ENCODE measurements around the gene FRMD4A. TPM values are rescaled to one million over a fixed set of nuclear protein-coding genes. Genes with fewer than 3 reads are reported as not detected.
"Not testable (repeated sequence)": the region's sequence is repeated elsewhere in the genome, so short reads cannot be mapped to it uniquely, and the experiment has no call there.

The FRMD4A gene
- total and polyA plus RNA-seq, 2 experiments from 2014 or later = 5.4 to 10.3 TPM

DNA sequence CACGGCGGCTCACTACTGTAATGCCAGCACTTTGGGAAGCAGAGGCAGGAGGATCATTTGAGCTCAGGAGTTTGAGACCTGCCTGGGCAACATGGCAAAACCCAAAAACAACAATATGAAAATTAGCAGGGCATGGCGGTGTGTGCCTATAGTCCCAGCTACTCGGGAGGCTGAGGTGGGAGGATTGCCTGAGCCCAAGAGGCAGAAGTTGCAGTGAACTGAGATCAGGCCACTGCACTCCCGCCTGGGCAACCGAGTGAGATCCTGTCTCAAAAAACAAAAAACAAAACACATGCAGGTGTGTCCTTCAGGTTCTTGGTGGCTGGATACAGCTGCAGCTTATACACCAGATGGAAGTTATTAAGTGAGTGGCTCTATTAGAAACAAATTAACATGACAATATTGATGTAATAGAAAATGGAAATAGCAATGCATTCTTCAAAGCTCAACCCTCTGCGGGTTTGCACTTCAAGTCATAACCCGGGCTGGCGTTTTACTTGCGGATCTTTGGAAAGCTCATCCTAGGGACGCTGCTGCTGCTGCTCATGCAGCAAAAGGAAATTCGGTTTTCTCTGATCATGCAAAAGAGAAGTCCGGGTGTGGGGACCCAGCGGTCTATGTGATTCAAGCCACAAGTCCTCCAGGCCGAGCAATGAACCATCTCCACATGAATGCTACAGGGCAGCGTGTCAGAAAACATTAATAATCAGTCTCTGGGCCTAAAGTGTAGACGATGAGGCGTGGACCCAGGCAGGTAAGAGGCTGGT lies 462.0 kb downstream of the FRMD4A start:
- Histone ChIP-seq H3K9me2 (replicated peaks; ENCODE audit: insufficient read depth) (no peaks in the 10 kb centered on the region), H3K4me2 (no peak overlapping the region), H3K79me2 (no peaks in the 10 kb centered on the region), H3K4me3 (no peak overlapping the region), H4K20me1 (ENCODE audit: insufficient read depth, poor library complexity, severe bottlenecking) (no peaks in the 10 kb centered on the region), H3K36me3 (replicated peaks; ENCODE audit: insufficient read depth, low read depth) (no peaks in the 10 kb centered on the region), H3K27me3 (no peaks in the 10 kb centered on the region), H3K9me3 (ENCODE audit: low read depth) (no peaks in the 10 kb centered on the region), H2AFZ (no peak overlapping the region), H3K27ac (no peak overlapping the region), H3K4me1 (ENCODE audit: insufficient read depth) (no peaks in the 10 kb centered on the region)
- TF ChIP-seq EZH2 (IDR thresholded peaks at IDR 0.05; ENCODE audit: borderline replicate concordance) = no peak
- no peak for TF ChIP-seq EZH2phosphoT487 (IDR thresholded peaks at IDR 0.05; ENCODE audit: low read depth, severe bottlenecking, unreplicated experiment)
- TF ChIP-seq, protein P1, sequence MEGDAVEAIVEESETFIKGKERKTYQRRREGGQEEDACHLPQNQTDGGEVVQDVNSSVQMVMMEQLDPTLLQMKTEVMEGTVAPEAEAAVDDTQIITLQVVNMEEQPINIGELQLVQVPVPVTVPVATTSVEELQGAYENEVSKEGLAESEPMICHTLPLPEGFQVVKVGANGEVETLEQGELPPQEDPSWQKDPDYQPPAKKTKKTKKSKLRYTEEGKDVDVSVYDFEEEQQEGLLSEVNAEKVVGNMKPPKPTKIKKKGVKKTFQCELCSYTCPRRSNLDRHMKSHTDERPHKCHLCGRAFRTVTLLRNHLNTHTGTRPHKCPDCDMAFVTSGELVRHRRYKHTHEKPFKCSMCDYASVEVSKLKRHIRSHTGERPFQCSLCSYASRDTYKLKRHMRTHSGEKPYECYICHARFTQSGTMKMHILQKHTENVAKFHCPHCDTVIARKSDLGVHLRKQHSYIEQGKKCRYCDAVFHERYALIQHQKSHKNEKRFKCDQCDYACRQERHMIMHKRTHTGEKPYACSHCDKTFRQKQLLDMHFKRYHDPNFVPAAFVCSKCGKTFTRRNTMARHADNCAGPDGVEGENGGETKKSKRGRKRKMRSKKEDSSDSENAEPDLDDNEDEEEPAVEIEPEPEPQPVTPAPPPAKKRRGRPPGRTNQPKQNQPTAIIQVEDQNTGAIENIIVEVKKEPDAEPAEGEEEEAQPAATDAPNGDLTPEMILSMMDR (IDR thresholded peaks at IDR 0.05; ENCODE audit: poor library complexity) = no peak
- DNase-seq (ENCODE audit: low spot score) = no peak
- WGBS (ENCODE audit: low lambda C conversion rate, missing lambda C conversion rate) = 94% methylated on average over 18 of the region's 18 CpGs

DNA sequence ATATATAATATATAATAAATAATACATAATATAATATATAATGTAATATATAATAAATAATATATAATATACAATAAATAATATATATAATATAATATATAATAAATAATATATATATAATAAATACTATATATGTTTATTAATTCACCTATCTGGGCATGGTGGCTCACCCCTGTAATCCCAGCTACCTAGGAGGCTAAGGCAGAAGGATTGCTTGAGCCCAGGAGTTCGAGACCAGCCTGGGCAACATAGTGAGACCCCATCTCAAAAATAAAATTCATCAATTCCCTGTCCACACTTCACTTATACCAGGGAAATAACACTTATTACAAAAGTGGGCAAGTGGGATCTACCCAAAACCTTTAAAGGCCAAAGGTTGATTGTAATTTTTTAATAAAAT lies 462.9 kb downstream of the FRMD4A start:
- H3K9me2 ChIP-seq (replicated peaks; ENCODE audit: insufficient read depth) = no peaks in the 10 kb centered on the region
- no peak overlapping the region for H2AFZ ChIP-seq
- H3K79me2 ChIP-seq = no peaks in the 10 kb centered on the region
- no peaks in the 10 kb centered on the region for H3K36me3 ChIP-seq (replicated peaks; ENCODE audit: insufficient read depth, low read depth)
- no peak for DNase-seq (ENCODE audit: low spot score)
- no peaks in the 10 kb centered on the region for H3K27me3 ChIP-seq
- H3K27ac ChIP-seq = no peak overlapping the region
- H4K20me1 ChIP-seq (ENCODE audit: insufficient read depth, poor library complexity, severe bottlenecking) = no peaks in the 10 kb centered on the region
- H3K4me3 ChIP-seq = no peak overlapping the region
- no peaks in the 10 kb centered on the region for H3K9me3 ChIP-seq (ENCODE audit: low read depth)
- H3K4me2 ChIP-seq = no peak overlapping the region
- 100% methylated on average over 1 of the region's 1 CpG for WGBS (ENCODE audit: low lambda C conversion rate, missing lambda C conversion rate)
- H3K4me1 ChIP-seq (ENCODE audit: insufficient read depth) = no peaks in the 10 kb centered on the region
- TF ChIP-seq EZH2phosphoT487 (IDR thresholded peaks at IDR 0.05; ENCODE audit: low read depth, severe bottlenecking, unreplicated experiment) = no peak
- TF ChIP-seq, protein P1 (IDR thresholded peaks at IDR 0.05; ENCODE audit: poor library complexity) = no peak
- no peak for TF ChIP-seq EZH2 (IDR thresholded peaks at IDR 0.05; ENCODE audit: borderline replicate concordance)

DNA sequence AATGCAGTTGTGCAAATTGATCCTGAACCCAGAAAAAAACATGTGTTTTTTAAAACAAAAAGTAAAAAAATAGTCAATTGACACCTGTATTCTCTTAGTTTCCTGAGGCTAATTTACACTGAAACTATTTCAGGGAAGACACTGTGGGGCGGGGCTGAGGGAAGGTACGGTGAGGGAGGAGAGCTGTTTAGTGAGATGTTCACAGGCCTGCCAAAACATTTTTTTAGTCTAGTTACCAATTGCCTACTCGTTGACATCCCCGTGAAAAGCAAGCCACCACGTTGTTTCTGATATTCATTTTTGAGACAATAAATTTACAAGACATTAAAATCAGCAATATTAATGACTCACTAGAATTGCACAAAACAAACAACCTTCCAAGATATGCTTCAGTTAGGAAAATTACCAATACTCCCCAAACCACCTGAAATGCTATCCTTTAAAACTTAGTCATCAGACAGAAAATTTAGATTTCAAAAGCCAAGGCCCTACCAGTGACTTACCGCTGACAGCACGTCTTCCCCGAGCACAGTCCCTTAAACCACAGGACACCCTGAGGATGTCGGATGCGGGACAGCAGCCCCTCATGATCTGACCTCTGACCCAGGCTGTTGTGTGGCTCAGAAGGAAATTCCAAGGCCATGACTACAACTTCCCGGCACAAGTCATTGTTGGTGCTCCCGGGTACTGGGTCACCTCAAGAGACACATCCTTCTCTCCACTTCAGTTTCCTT lies 464.8 kb downstream of the FRMD4A start:
- 73% methylated on average over 12 of the region's 12 CpGs for WGBS (ENCODE audit: low lambda C conversion rate, missing lambda C conversion rate)
- H2AFZ ChIP-seq = no peak overlapping the region
- no peaks in the 10 kb centered on the region for H3K27me3 ChIP-seq
- no peak overlapping the region for H3K4me2 ChIP-seq
- no peaks in the 10 kb centered on the region for H3K4me1 ChIP-seq (ENCODE audit: insufficient read depth)
- H3K36me3 ChIP-seq (replicated peaks; ENCODE audit: insufficient read depth, low read depth) = no peaks in the 10 kb centered on the region
- no peaks in the 10 kb centered on the region for H3K9me2 ChIP-seq (replicated peaks; ENCODE audit: insufficient read depth)
- H3K79me2 ChIP-seq = no peaks in the 10 kb centered on the region
- DNase-seq (ENCODE audit: low spot score) = no peak
- no peaks in the 10 kb centered on the region for H3K9me3 ChIP-seq (ENCODE audit: low read depth)
- TF ChIP-seq EZH2phosphoT487 (IDR thresholded peaks at IDR 0.05; ENCODE audit: low read depth, severe bottlenecking, unreplicated experiment) = no peak
- no peak for TF ChIP-seq EZH2 (IDR thresholded peaks at IDR 0.05; ENCODE audit: borderline replicate concordance)
- TF ChIP-seq, protein P1 (IDR thresholded peaks at IDR 0.05; ENCODE audit: poor library complexity) = no peak
- H4K20me1 ChIP-seq (ENCODE audit: insufficient read depth, poor library complexity, severe bottlenecking) = no peaks in the 10 kb centered on the region
- H3K4me3 ChIP-seq = no peak overlapping the region
- no peak overlapping the region for H3K27ac ChIP-seq

DNA sequence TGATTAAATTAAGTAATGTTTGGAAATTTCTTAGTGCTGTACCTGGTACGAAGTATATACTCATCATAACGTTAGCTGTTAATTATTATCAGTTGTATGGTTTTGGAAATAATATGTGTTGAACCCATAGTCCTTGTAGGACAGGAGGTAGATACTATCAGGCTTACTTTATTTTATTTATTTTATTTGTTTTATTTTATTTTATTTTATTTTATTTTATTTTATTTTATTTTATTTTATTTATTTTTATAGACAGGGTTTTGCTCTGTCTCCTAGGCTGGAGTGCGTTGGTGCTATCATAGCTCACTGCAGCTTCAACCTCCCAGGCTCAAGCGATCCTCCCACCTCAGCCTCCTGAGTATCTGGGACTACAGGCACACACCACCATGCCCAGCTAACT lies 465.5 kb downstream of the FRMD4A start:
- WGBS (ENCODE audit: low lambda C conversion rate, missing lambda C conversion rate) = 97% methylated on average over 4 of the region's 4 CpGs
- H3K27me3 ChIP-seq; H3K36me3 ChIP-seq (replicated peaks; ENCODE audit: insufficient read depth, low read depth); H3K27ac ChIP-seq; H2AFZ ChIP-seq; H3K9me2 ChIP-seq (replicated peaks; ENCODE audit: insufficient read depth); H4K20me1 ChIP-seq (ENCODE audit: insufficient read depth, poor library complexity, severe bottlenecking); H3K79me2 ChIP-seq; H3K4me3 ChIP-seq; H3K9me3 ChIP-seq (ENCODE audit: low read depth); H3K4me2 ChIP-seq; DNase-seq (ENCODE audit: low spot score); H3K4me1 ChIP-seq (ENCODE audit: insufficient read depth): not testable (repeated sequence)

Measured in hepatocyte (in vitro differentiated cells).